OCI-LY1 (cell line): Measurements from ENCODE around the gene SSMEM1.

Experiments
- H2AFZ ChIP-seq: fragments of 200-600 bp; sonication (generic), shearing (Covaris generic); 2 replicates; pipeline ENCODE4 v1.6.0; 2014; ENCODE audit warnings: antibody characterized with exemption, mild to moderate bottlenecking, low read length
- H3F3A ChIP-seq: fragments of 200-600 bp; sonication (generic), shearing (Covaris generic); 2 replicates; pipeline ENCODE4 v1.6.0; 2014; ENCODE audit warnings: mild to moderate bottlenecking, antibody characterized with exemption, low read length, moderate library complexity; ENCODE audit not compliant: insufficient read depth
- H3K27ac ChIP-seq: fragments of 200-600 bp; sonication (generic); 2 replicates; pipeline ENCODE4 v1.5.1; 2014; ENCODE audit warnings: low read length, mixed run types, mild to moderate bottlenecking, low read depth; ENCODE audit not compliant: poor library complexity, severe bottlenecking
- H3K27me3 ChIP-seq: fragments of 200-600 bp; sonication (generic); 2 replicates; pipeline ENCODE4 v1.6.0; 2014; ENCODE audit warnings: antibody characterized with exemption, mild to moderate bottlenecking, low read length, moderate library complexity; ENCODE audit not compliant: insufficient read depth
- H3K36me3 ChIP-seq: fragments of 200-600 bp; sonication (generic); 2 replicates; pipeline ENCODE4 v1.6.1; 2014; ENCODE audit warnings: mild to moderate bottlenecking, antibody characterized with exemption, low read length, moderate library complexity, mixed read lengths; ENCODE audit not compliant: insufficient read depth
- H3K4me1 ChIP-seq: fragments of 200-600 bp; sonication (generic); 2 replicates; pipeline ENCODE4 v1.5.1; 2014; ENCODE audit warnings: mild to moderate bottlenecking, low read length, moderate library complexity; ENCODE audit not compliant: insufficient read depth, severe bottlenecking
- H3K4me2 ChIP-seq: fragments of 200-600 bp; sonication (generic), shearing (Covaris generic); 2 replicates; pipeline ENCODE4 v1.6.1; 2014; ENCODE audit warnings: low read length
- H3K4me3 ChIP-seq: fragments of 200-600 bp; sonication (generic); 2 replicates; pipeline ENCODE4 v1.5.1; 2014; ENCODE audit warnings: low read length, low read depth, mild to moderate bottlenecking, mixed read lengths; ENCODE audit not compliant: poor library complexity, severe bottlenecking
- H3K79me2 ChIP-seq: fragments of 200-600 bp; shearing (Covaris generic); 2 replicates; pipeline ENCODE4 v1.6.1; 2016; ENCODE audit warnings: mixed run types, low read length, mixed read lengths; ENCODE audit not compliant: insufficient read depth
- H3K9ac ChIP-seq: fragments of 200-600 bp; sonication (generic), shearing (Covaris generic); 2 replicates; pipeline ENCODE4 v1.6.1; 2014; ENCODE audit warnings: mild to moderate bottlenecking, low read length, mixed read lengths
- H3K9me2 ChIP-seq: fragments of 200-600 bp; sonication (generic), shearing (Covaris generic); 2 replicates; pipeline ENCODE4 v1.6.1; 2014; ENCODE audit warnings: low read depth, mild to moderate bottlenecking, low read length, mixed read lengths
- H3K9me3 ChIP-seq: fragments of 200-600 bp; shearing (Covaris generic); 2 replicates; pipeline ENCODE4 v1.6.1; 2014; ENCODE audit warnings: low read length, mixed read lengths
- H4K20me1 ChIP-seq: fragments of 200-600 bp; sonication (generic), shearing (Covaris generic); 2 replicates; pipeline ENCODE4 v1.6.0; 2016; ENCODE audit warnings: mild to moderate bottlenecking, low read length; ENCODE audit not compliant: insufficient read depth
- CTCF ChIP-seq: fragments of 200-600 bp; sonication (generic), shearing (Covaris generic); IDR thresholded peaks from 2 replicates; pipeline ENCODE4 v1.5.1; 2017; ENCODE audit warnings: mild to moderate bottlenecking, antibody characterized with exemption, low read length, moderate library complexity, mixed read lengths
- EZH2 ChIP-seq: fragments of 200-600 bp; sonication (generic), shearing (Covaris generic); IDR thresholded peaks from 2 replicates; pipeline ENCODE4 v1.8.0; 2017; ENCODE audit warnings: borderline replicate concordance, mixed run types, mild to moderate bottlenecking, antibody characterized with exemption, low read length, moderate library complexity, mixed read lengths

The SSMEM1 gene

DNA sequence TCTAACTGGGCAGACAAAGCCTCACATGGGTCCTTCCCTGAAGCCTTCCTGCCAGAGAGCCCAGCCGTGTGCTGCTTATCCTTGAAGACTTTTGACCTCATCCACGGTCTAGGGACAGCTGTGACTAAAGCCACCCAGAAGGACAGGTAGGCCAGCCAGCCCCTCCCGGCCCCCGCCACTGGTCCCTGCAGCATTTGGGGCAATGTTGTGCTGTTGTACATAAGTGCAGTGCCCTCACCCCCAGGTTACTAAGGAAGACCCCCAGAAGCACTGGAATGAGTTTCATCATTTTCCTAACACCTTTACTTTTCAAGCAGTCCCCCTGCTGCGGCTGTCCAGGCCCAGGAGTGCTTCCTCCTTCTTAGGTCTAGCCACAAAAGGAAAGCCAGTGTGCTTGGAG, 45.5 kb upstream of the SSMEM1 start:
- no peaks in the 10 kb centered on the region for H3K27me3 ChIP-seq
- H3K4me2 ChIP-seq: no peak overlapping the region
- no peaks in the 10 kb centered on the region for H3K9me3 ChIP-seq
- no peak for TF ChIP-seq CTCF
- TF ChIP-seq EZH2: no peak
- no peaks in the 10 kb centered on the region for H3K4me1 ChIP-seq
- no peaks in the 10 kb centered on the region for H3K79me2 ChIP-seq
- H2AFZ ChIP-seq: no peak overlapping the region
- H3K36me3 ChIP-seq: peaks cover 90% of the 10 kb centered on the region
- no peak overlapping the region for H3K27ac ChIP-seq
- no peak overlapping the region for H3K9ac ChIP-seq
- no peaks in the 10 kb centered on the region for H4K20me1 ChIP-seq
- H3K4me3 ChIP-seq: no peak overlapping the region
- H3F3A ChIP-seq: no peaks in the 10 kb centered on the region
- H3K9me2 ChIP-seq: no peaks in the 10 kb centered on the region

DNA sequence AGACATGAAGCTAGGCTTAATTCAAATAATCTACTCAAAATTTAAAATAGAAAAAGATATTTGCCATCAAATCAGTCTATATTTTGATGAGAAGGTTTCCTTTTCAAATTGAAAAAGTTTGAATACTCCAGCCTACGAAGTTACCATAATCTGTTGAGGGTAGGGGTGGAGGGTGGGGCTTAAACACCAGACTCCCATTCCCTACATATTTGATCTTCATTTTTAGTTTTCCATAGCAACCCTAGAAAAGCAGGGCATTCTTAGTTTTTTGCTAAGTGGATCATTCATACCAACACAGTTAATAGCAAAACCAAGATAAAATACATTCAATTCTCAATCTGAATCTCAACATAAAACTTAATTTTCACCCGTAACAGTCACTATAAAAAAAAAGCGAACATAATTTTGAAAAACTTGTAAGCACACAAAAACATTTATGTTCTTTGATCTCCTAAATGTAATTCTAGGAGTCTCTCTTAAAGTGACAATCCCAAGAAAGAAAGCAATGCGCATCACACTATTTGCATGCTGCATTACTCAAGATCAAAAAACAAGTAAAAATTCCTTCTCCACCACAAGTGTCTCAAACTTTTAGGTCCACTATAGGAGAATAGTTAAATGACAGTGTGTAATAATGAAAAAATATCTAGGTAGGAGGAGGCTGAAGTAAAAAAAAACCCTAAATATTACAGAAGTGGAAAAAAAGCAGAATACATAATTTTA, 33.3 kb upstream of the SSMEM1 start:
- Histone ChIP-seq H3K9me2 (no peaks in the 10 kb centered on the region), H3K4me2 (no peak overlapping the region), H3K9ac (no peak overlapping the region), H3F3A (no peaks in the 10 kb centered on the region), H3K36me3 (peaks cover 85% of the 10 kb centered on the region), H3K4me3 (no peak overlapping the region), H4K20me1 (no peaks in the 10 kb centered on the region), H3K9me3 (no peaks in the 10 kb centered on the region), H3K27ac (no peak overlapping the region), H3K79me2 (no peaks in the 10 kb centered on the region), H2AFZ (no peak overlapping the region), H3K4me1 (no peaks in the 10 kb centered on the region), H3K27me3 (no peaks in the 10 kb centered on the region)
- TF ChIP-seq CTCF (no peak), EZH2 (no peak)

DNA sequence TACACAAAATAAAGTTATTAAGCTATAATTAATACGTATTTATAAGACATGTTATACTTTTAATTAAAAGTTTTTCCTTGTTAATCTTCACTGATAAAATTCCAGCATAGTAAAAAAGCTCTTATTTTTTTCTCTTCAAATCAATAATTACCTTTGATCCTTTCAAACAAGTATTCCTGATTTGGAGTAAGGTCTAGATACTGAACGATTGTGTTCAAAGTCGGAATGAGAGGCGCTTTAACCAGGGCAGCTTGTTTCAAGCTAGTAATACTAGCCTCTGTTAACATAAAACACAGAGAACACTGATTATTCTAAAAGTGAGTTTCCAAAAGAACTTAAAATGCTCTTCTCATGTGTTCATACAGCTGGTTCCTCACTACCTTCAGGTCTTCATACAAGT, 29.4 kb upstream of the SSMEM1 start:
- Histone ChIP-seq H3K79me2 (no peaks in the 10 kb centered on the region), H3K36me3 (peaks cover 86% of the 10 kb centered on the region), H3K4me2 (no peak overlapping the region), H3K4me3 (no peak overlapping the region), H4K20me1 (no peaks in the 10 kb centered on the region), H2AFZ (no peak overlapping the region), H3K27ac (no peak overlapping the region), H3K4me1 (no peaks in the 10 kb centered on the region), H3F3A (no peaks in the 10 kb centered on the region), H3K9me2 (no peaks in the 10 kb centered on the region), H3K9me3 (no peaks in the 10 kb centered on the region), H3K9ac (no peak overlapping the region), H3K27me3 (no peaks in the 10 kb centered on the region)
- no peak for TF ChIP-seq EZH2
- no peak for TF ChIP-seq CTCF
